Tibial artery (tissue), 4 donors: Measurements from ENCODE around the gene TMEM132D.

ENCODE experiments used
- DNase-seq, 2 donors: peaks; one replicate each; pipeline ENCODE4 v3.0.0-alpha.2; 2019
- H3K27ac ChIP-seq, 2 donors: fragments of 200-600 bp; sonication (generic) in 1 of 2; 1 replicate in 1 of 2; 2 replicates in 1 of 2; pipeline ENCODE4 v1.5.1; 2018 to 2019; ENCODE audit warnings: mild to moderate bottlenecking in 1 of 2
- H3K27me3 ChIP-seq, 2 donors: fragments of 200-600 bp; sonication (generic) in 1 of 2; one replicate each; pipeline versions ENCODE4 v1.5.1 to v1.6.0; 2016 to 2019
- H3K36me3 ChIP-seq, 3 donors: fragments of 200-600 bp; sonication (generic) in 2 of 3; one replicate each; pipeline ENCODE4 v1.5.1; 2016 to 2019; ENCODE audit warnings: mild to moderate bottlenecking in 2 of 3
- H3K4me1 ChIP-seq, 4 donors: fragments of 200-600 bp; sonication (generic) in 2 of 4; 1 replicate in 3 of 4; 2 replicates in 1 of 4; pipeline ENCODE4 v1.5.1; 2016 to 2019
- H3K4me3 ChIP-seq, 2 donors: fragments of 200-600 bp; sonication (generic) in 1 of 2; 1 replicate in 1 of 2; 2 replicates in 1 of 2; pipeline ENCODE4 v1.5.1; 2018 to 2019; ENCODE audit warnings: mild to moderate bottlenecking in 2 of 2
- H3K9me3 ChIP-seq, 3 donors: fragments of 200-600 bp; sonication (generic) in 1 of 3; one replicate each; pipeline ENCODE4 v1.5.1; 2016 to 2019
- CTCF ChIP-seq, 2 experiments: fragments of 200-600 bp in 1 of 2; fragments of 450-650 bp in 1 of 2; IDR thresholded peaks; one replicate each; pipeline ENCODE4 v1.5.1; 2017 to 2019; ENCODE audit warnings: antibody characterized with exemption in 2 of 2, mild to moderate bottlenecking in 1 of 2, moderate library complexity in 1 of 2
- intact Hi-C: fragments of 100-400 bp; cut with DNase I; formaldehyde crosslinking; loops from one replicate; pipeline ENCODE4 v1.15.0; 2023; ENCODE audit warnings: low total_unique reads

Gene TMEM132D

GRCh38 chr12:129409281-129409680 is 494.5 kb downstream of the TMEM132D start:
- H3K27ac ChIP-seq, result no peak overlapping the region
- TF ChIP-seq CTCF (IDR thresholded peaks at IDR 0.05), result no peak
- H3K9me3 ChIP-seq, result no peaks in the 10 kb centered on the region
- intact Hi-C loops, result no loop called here
- no peaks in the 10 kb centered on the region for H3K36me3 ChIP-seq
- no peak overlapping the region for H3K4me3 ChIP-seq
- H3K27me3 ChIP-seq, result no peaks in the 10 kb centered on the region
- no peaks in the 10 kb centered on the region for H3K4me1 ChIP-seq
- no peak for DNase-seq

- no peak for DNase-seq
- Histone ChIP-seq H3K4me1 (no peaks in the 10 kb centered on the region), H3K9me3 (no peaks in the 10 kb centered on the region), H3K27ac (no peak overlapping the region), H3K27me3 (no peaks in the 10 kb centered on the region), H3K4me3 (no peak overlapping the region), H3K36me3 (no peaks in the 10 kb centered on the region)
- intact Hi-C loops, result no loop called here
- no peak for TF ChIP-seq CTCF (IDR thresholded peaks at IDR 0.05)
Observed at GRCh38 chr12:129404556-129404955, 499.3 kb downstream of the TMEM132D start.

GRCh38 chr12:129401572-129401971 is 502.3 kb downstream of the TMEM132D start:
- H3K27ac ChIP-seq, result no peak overlapping the region
- intact Hi-C loops, result no loop called here
- no peak for DNase-seq
- no peaks in the 10 kb centered on the region for H3K4me1 ChIP-seq
- H3K36me3 ChIP-seq, result no peaks in the 10 kb centered on the region
- TF ChIP-seq CTCF (IDR thresholded peaks at IDR 0.05), result no peak
- peaks cover 0 to 6% (median 0%) of the 10 kb centered on the region in 3 donors for H3K9me3 ChIP-seq
- H3K27me3 ChIP-seq, result no peaks in the 10 kb centered on the region
- no peak overlapping the region for H3K4me3 ChIP-seq

GRCh38 chr12:129394177-129394825 is 509.5 kb downstream of the TMEM132D start:
- peaks cover 0 to 4% (median 0%) of the 10 kb centered on the region in 3 donors for H3K9me3 ChIP-seq
- no peak overlapping the region for H3K4me3 ChIP-seq
- no peak overlapping the region for H3K27ac ChIP-seq
- H3K4me1 ChIP-seq, result no peaks in the 10 kb centered on the region
- H3K27me3 ChIP-seq, result no peaks in the 10 kb centered on the region
- H3K36me3 ChIP-seq, result no peaks in the 10 kb centered on the region
- TF ChIP-seq CTCF (IDR thresholded peaks at IDR 0.05), result no peak
- intact Hi-C loops, result no loop called here
- no peak for DNase-seq

GRCh38 chr12:129393357-129393937 is 510.4 kb downstream of the TMEM132D start:
- TF ChIP-seq CTCF (IDR thresholded peaks at IDR 0.05), result no peak
- H3K9me3 ChIP-seq, result no peaks in the 10 kb centered on the region
- no peak overlapping the region for H3K4me3 ChIP-seq
- no peaks in the 10 kb centered on the region for H3K27me3 ChIP-seq
- no peak overlapping the region for H3K27ac ChIP-seq
- intact Hi-C loops, result no loop called here
- no peaks in the 10 kb centered on the region for H3K36me3 ChIP-seq
- DNase-seq, result no peak
- H3K4me1 ChIP-seq, result no peaks in the 10 kb centered on the region
